Dermis blood vessel endothelial cell (primary cell): ENCODE measurements around the gene LRRC75A. TPM values are rescaled to one million over a fixed set of nuclear protein-coding genes. Genes with fewer than 3 reads are reported as not detected.
A peak's percentile ranks its signal among the peaks of the same experiment; 100 is the strongest.
"Not testable (repeated sequence)": the region's sequence is repeated elsewhere in the genome, so short reads cannot be mapped to it uniquely, and the experiment has no call there.

ENCODE experiments used
- DNase-seq: peaks from one replicate; pipeline ENCODE4 v3.0.0; 2010
- total RNA-seq: library from RNA; depleted of rRNA; stranded (reverse); fragments of >200 nt; gene quantifications from 2 replicates; pipeline ENCODE4 v1.2.3, GENCODE V29; 2014

LRRC75A gene, protein sequence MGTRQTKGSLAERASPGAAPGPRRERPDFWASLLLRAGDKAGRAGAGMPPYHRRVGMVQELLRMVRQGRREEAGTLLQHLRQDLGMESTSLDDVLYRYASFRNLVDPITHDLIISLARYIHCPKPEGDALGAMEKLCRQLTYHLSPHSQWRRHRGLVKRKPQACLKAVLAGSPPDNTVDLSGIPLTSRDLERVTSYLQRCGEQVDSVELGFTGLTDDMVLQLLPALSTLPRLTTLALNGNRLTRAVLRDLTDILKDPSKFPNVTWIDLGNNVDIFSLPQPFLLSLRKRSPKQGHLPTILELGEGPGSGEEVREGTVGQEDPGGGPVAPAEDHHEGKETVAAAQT
- 2.6 and 4.5 TPM in 2 replicates for total RNA-seq

DNA sequence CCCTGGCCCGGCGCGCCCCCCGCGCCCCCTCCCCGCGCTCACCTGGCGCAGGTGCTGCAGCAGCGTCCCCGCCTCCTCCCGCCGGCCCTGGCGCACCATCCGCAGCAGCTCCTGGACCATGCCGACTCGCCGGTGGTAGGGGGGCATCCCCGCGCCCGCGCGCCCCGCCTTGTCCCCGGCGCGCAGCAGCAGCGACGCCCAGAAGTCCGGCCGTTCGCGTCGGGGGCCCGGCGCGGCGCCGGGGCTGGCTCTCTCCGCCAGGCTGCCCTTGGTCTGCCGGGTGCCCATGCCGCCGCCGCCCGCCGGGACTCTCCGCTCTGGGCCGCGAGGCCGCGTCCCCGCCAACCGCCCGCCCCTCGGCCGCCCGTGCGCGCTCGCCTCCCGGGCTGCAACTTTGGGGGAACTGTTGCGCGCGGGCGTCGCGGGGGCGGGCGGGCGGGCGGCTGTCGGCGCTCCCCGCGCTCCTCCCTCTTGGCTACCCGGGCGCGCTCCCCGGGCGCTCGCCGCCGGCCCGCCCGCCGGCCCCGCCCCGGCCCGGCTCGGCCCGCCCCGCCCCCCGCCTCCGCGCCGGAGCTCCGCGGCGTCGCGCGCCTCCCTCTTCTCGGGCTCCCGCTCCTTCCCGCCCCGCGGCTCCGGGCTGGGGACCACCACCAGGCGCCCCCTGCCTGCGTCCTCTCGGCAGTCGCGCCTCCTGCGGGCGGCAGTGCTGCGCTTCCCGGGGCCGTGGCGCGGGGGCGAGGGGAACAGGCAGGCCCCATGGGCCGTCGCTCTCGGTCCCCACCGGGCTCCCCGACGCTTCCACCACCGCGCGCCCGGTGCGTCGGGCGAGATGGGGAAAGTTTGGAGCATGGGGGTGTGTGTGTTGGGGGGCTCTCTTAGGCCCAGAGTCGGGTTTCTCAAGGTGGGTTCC, at the start of gene LRRC75A:
Gene LRRC75A, minus strand, starts transcription at position 491 of the 910 bp plus-strand sequence. Its CDS starts 203 bp downstream, at position 288.
- peak; percentile 33 for DNase-seq

- DNase-seq = no peak
Observed at GRCh38 chr17:16537130-16537458, 45.1 kb upstream of the LRRC75A start.

DNA sequence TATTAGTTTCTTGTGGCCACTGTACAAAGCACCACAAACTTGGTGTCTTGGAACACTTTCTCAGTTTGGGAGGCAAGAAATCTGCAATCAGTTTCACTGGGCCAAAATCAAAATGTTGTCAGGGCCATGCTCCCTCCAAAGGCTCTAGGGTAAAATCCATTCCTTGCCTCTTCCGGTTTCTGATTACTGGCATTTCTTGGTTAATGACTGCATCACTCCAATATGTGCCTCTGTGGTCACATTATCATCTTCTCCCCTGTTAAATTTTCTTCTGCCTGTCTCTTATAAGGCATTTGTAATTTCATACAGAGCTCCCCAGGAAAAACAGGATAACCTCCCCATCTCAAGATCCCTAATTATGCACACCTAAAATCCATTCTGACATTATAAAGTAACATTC, 42.2 kb upstream of the LRRC75A start:
- no peak for DNase-seq

- DNase-seq = no peak
Observed at GRCh38 chr17:16529906-16530305, 37.9 kb upstream of the LRRC75A start.

- no peak for DNase-seq
Observed at GRCh38 chr17:16527298-16527697, 35.3 kb upstream of the LRRC75A start.

- DNase-seq = not testable (repeated sequence)
Observed at GRCh38 chr17:16525556-16525955, 33.6 kb upstream of the LRRC75A start.

DNA sequence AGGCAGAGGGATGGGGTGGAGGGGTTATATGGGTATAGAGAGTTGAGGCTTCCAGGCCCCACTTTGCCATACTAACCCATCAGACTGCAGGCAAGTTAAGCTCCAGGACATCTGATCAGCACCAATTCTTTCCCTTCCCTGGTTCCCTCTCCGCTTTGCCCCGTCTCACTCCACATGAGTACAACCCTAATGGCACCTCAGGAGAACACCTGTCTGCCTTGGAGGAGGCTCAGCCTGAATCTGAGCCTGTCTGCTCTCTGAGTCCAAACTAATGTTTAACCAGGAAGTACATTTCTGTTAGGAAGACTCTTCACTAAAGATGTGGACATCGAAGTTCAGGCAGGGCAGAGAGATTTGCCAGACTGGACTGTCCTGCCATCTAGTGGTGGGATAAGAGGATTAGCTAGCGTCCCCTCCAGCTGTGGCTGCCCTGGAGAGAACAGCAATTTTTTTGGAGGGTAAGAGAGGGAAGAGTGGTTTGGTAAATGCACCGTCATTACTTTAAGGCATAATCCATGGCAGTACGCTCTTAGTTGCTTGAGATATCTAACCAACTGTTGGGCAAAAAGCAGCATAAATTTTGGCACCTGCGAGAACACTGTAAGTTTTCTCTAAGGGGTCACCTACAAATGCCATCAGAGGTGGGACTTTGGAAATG, 29.2 kb upstream of the LRRC75A start:
- peak; percentile 93 for DNase-seq

- no peak for DNase-seq
Observed at GRCh38 chr17:16519021-16519420, 27.0 kb upstream of the LRRC75A start.

- DNase-seq = no peak
Observed at GRCh38 chr17:16517477-16517876, 25.5 kb upstream of the LRRC75A start.

- peak; percentile 70 for DNase-seq
Observed at GRCh38 chr17:16516594-16517051, 24.6 kb upstream of the LRRC75A start.

GRCh38 chr17:16515933-16516332, 23.9 kb upstream of the LRRC75A start:
- no peak for DNase-seq

DNA sequence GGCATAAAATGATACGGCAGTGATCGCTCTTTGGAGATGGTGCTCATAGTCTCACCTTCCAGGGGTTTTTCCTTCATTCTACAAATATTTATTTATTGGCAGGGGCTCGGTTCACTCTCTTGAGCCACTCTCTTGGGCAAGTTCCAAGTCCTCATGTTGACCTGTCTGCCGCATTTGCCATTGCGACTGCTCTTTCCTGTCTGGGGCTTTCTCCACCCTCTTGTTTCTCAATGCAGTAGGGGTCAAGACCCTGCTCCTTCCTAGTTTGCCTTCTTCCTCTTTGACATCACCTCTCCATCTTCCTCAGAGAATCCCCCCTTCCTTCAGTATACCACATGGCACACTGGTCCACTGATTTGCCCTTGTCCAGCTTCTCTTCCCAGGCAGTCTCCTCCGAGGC, 21.9 kb upstream of the LRRC75A start:
- no peak for DNase-seq

- no peak for DNase-seq
Observed at GRCh38 chr17:16512011-16512410, 20.0 kb upstream of the LRRC75A start.

DNA sequence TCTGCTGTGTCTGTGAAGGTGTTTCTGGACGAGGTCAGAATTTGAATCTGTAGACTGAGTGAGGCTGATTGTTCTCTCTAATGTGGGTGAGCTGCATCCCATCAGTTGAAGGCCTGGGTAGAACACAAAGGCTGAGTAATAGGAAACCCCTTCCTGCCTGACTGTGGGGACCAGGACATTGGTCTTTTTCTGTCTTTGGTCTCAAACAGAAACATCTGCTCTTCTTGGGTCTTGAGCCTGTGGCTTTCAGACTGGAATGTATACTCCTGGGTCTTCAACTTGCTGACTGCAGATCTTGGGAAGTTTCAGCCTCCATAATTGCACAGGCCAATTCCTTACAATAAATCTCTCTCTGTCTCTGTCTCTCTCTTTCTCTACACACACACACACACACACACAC, 19.6 kb upstream of the LRRC75A start:
- DNase-seq = peak; percentile 29

GRCh38 chr17:16507918-16508533, 16.0 kb upstream of the LRRC75A start:
- no peak for DNase-seq

DNA sequence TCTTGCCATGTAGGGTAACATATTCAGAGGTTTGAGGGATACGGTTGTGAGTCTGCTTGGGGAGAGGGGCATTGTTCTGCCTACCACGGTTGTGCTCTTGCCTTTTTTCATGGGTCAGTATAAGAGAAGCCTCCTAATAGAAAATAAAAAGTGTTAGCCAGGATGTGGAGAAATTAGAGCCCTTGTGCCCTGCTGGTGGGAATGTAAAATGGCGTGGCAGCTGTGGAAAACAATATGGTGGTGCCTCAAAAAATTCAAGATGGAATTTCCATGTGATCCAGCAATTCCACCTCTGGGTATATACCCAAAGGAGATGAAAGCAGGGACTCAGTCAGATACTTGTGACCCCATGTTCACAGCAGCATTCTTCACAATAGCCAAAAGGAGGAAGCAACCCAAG, 14.2 kb upstream of the LRRC75A start:
- DNase-seq = no peak

DNA sequence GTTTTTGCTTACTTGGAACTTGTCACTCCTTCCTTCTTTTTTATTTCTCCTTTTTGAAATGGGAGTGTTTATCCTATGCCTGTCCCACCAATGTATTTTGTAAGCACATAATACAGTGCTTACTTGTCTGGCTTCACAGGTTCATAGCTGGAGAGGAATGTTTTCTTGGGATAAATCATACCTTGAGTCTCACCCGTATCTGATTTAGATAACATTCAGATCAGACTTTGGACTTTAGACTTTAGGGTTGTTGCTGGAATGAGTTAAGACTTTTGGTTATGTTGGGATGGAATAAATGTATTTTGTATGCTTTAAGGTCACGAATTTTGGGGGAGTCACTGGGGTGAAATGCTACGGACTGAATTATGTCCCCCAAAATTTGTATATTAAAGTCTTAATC, 13.0 kb upstream of the LRRC75A start:
- DNase-seq = no peak

- no peak for DNase-seq
Observed at GRCh38 chr17:16496820-16497489, 5.0 kb upstream of the LRRC75A start.

DNA sequence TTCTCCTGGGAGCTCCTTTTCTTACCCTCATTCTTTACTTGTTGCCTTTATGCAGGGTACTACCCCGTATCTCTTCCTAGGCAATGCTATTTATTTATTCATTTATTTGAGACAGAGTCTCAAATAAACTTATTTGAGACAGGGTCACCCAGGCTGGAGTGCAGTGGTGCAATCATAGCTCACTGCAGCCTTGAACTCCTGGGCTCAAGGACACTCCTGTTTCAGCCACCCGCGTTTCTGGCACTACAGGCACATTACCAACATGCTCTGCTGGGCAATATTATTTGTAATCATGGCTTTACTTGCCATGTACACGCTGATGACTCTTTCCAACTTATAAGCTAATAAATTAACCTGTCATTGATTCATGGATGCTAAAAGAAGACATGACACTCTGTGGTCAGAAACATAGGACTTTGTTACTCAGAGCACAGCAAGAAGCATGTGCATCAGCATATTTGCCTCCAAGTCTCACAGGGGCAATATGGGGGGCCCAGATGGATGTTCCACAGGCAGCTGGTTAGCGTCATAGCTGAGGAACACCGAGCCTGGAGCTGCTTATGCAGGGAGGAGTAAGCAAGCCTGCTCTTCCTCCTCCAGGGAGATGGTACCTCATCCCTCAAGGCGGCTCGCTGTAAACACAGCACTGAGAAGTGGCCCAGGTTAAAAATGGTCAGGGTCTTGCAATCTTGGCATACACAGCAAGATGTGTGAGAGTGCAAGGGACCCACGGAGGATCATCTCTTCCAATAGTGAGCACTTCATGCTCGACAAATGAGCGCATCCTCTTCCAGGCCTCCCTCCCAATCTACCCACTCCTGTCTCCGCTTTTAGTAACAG, 4.2 kb upstream of the LRRC75A start:
- no peak for DNase-seq

DNA sequence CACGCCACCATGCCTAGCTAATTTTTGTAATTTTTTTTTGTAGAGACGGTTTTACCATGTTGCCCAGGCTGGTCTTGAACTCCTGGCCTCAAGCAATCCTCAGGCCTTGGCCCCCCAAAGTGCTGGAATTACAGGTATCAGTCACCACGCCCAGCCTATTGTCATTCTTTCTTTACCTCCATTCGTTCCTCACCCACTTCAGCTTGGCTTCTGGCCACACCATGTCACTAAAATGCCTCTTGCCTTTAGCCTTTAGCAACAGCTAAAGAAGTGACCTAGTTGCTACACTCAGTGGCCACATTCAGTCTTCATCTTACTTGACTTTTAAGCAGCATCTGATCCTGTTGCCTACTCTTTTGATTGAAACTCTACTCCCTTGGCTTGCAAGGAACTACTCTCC, 3.6 kb upstream of the LRRC75A start:
- DNase-seq = no peak

- no peak for DNase-seq
Observed at GRCh38 chr17:16494059-16494458, 2.1 kb upstream of the LRRC75A start.
